HepG2 (cell line): ENCODE data around the gene ZFP37. TPM values are rescaled to one million over a fixed set of nuclear protein-coding genes. Genes with fewer than 3 reads are reported as not detected.

Experiments used
- ATAC-seq: fragments of 200-7000 bp; cut with Tn5 transposase; 3 replicates; pipeline ENCODE4 v1.9.1; 2020; ENCODE audit warnings: mild to moderate bottlenecking, moderate library complexity
- BruUV-seq: library from RNA; stranded (reverse); fragments of 400-500 nt; replicated peaks from 2 replicates; lab custom pipeline; 2021; lab: Mats Ljungman, UMichigan
- CTCF ChIA-PET: fragments of 300-600 bp; formaldehyde crosslinking; extraction: SDS; loops from one replicate; lab custom pipeline; 2021; ENCODE audit warnings: low total read pairs, inconsistent platforms, low intra/inter-chr PET ratio; lab: Yijun Ruan, JAX
- POLR2A ChIA-PET: fragments of 350-600 bp; sonication (Branson Sonifier 250); formaldehyde crosslinking; loops from one replicate; lab custom pipeline; 2020; ENCODE audit warnings: antibody characterized with exemption, inconsistent platforms; lab: Yijun Ruan, JAX
- DNase-seq: peaks from one replicate; pipeline ENCODE4 v3.0.0-alpha.2; 2015; ENCODE audit warnings: low spot score
- FAIRE-seq: peaks from 3 replicates; lab custom pipeline; 2011; peaks lifted over from hg19 to GRCh38; lab: Jason Lieb, UNC
- H2AFZ ChIP-seq: one replicate; pipeline ENCODE4 v1.6.1; 2011; ENCODE audit warnings: low read length, inconsistent platforms
- H3K27ac ChIP-seq: fragments of 300-600 bp; 3 replicates; pipeline ENCODE4 v1.8.0; 2011; ENCODE audit warnings: mixed run types, mild to moderate bottlenecking, mixed read lengths, low read length, inconsistent platforms; ENCODE audit not compliant: insufficient read depth; ENCODE audit errors: extremely low read length
- H3K27me3 ChIP-seq, 2 experiments: fragments of 200-600 bp in 1 of 2; 2 replicates in 1 of 2; 3 replicates in 1 of 2; pipeline versions ENCODE4 v1.6.0 to v1.8.0; 2011; ENCODE audit warnings: low read length in 2 of 2, mild to moderate bottlenecking in 2 of 2, moderate library complexity in 2 of 2, inconsistent platforms in 1 of 2; ENCODE audit not compliant: insufficient read depth in 2 of 2, control insufficient read depth in 1 of 2
- H3K36me3 ChIP-seq, 2 experiments: fragments of 200-600 bp in 1 of 2; replicated peaks in 1 of 2; 2 replicates in 1 of 2; 3 replicates in 1 of 2; pipeline versions ENCODE4 v1.5.1 to v1.8.0; 2011; ENCODE audit warnings: low read length in 2 of 2, inconsistent platforms in 1 of 2; ENCODE audit not compliant: insufficient read depth in 2 of 2, control insufficient read depth in 1 of 2
- H3K4me1 ChIP-seq: 2 replicates; pipeline ENCODE4 v1.5.1; 2012; ENCODE audit warnings: low read length, inconsistent platforms; ENCODE audit not compliant: insufficient read depth
- H3K4me2 ChIP-seq: 2 replicates; pipeline ENCODE4 v1.6.0; 2011; ENCODE audit warnings: low read depth, low read length, inconsistent platforms
- H3K4me3 ChIP-seq, 3 experiments: fragments of 200-600 bp in 1 of 3; sonication (generic), shearing (Covaris generic) in 1 of 3; replicated peaks in 1 of 3; 2 replicates each; pipeline ENCODE4 v1.5.1; 2011 to 2016; ENCODE audit warnings: low read length in 3 of 3, inconsistent platforms in 2 of 3, low read depth in 2 of 3, mild to moderate bottlenecking in 2 of 3, control low read depth in 1 of 3, mixed read lengths in 1 of 3; ENCODE audit not compliant: insufficient read depth in 1 of 3
- H3K79me2 ChIP-seq: one replicate; pipeline ENCODE4 v1.6.1; 2011; ENCODE audit warnings: low read length, inconsistent platforms; ENCODE audit not compliant: insufficient read depth
- H3K9ac ChIP-seq: 2 replicates; pipeline ENCODE4 v1.6.0; 2011; ENCODE audit warnings: mild to moderate bottlenecking, low read depth, low read length, inconsistent platforms; ENCODE audit not compliant: insufficient read depth
- H3K9me3 ChIP-seq: 2 replicates; pipeline ENCODE4 v1.5.1; 2012; ENCODE audit warnings: mild to moderate bottlenecking, low read length
- H4K20me1 ChIP-seq: 2 replicates; pipeline ENCODE4 v1.6.0; 2011; ENCODE audit warnings: inconsistent platforms, mild to moderate bottlenecking, low read length, moderate library complexity; ENCODE audit not compliant: insufficient read depth
- AGO1 ChIP-seq: fragments of 200-400 bp; formaldehyde crosslinking; IDR thresholded peaks from 2 replicates; pipeline ENCODE4 v1.6.1; 2017; ENCODE audit warnings: mild to moderate bottlenecking, low read depth, low read length, moderate library complexity; ENCODE audit not compliant: poor library complexity, severe bottlenecking
- CEBPG ChIP-seq: IDR thresholded peaks from 2 replicates; pipeline ENCODE4 v1.6.1; 2016
- HNF4A ChIP-seq: sonication (generic); formaldehyde crosslinking; IDR thresholded peaks from 2 replicates; pipeline ENCODE4 v1.4.0; 2020; ENCODE audit warnings: missing genetic modification reagents
- HNF4G ChIP-seq, 2 experiments: sonication (generic) in 1 of 2; formaldehyde crosslinking in 1 of 2; IDR thresholded peaks; 2 replicates each; pipeline versions ENCODE4 v1.4.0 to v1.6.1; 2011 to 2020; ENCODE audit warnings: borderline replicate concordance in 2 of 2, low read depth in 2 of 2, mild to moderate bottlenecking in 2 of 2, low read length in 1 of 2, missing genetic modification reagents in 1 of 2, moderate library complexity in 1 of 2
- RARG ChIP-seq: sonication (generic); formaldehyde crosslinking; IDR thresholded peaks from 2 replicates; pipeline ENCODE4 v1.4.0; 2020; ENCODE audit warnings: low read depth, mild to moderate bottlenecking, missing genetic modification reagents
- ZNF12 ChIP-seq: sonication (generic); formaldehyde crosslinking; IDR thresholded peaks from 2 replicates; pipeline ENCODE4 v1.5.0; 2020; ENCODE audit warnings: missing genetic modification reagents
- ZNF615 ChIP-seq: sonication (generic); formaldehyde crosslinking; IDR thresholded peaks from 2 replicates; pipeline ENCODE4 v1.5.0; 2020; ENCODE audit warnings: mild to moderate bottlenecking, missing genetic modification reagents, borderline replicate concordance
- ZNF644 ChIP-seq: IDR thresholded peaks from 2 replicates; pipeline ENCODE4 v1.6.1; 2016; ENCODE audit warnings: low read depth
- WGBS: methylation state at CpG from one replicate; pipeline ENCODE4 v1.1.6; 2017; ENCODE audit warnings: low lambda C conversion rate; 5-methylcytosine and 5-hydroxymethylcytosine counted together
- in situ Hi-C: cut with HindIII; loops from 2 replicates; pipeline ENCODE4 v1.10.0; 2017; ENCODE audit warnings: low pct_unique_long_range_greater_than_20kb; ENCODE audit not compliant: extremely low pct_ligation_motif_present
- intact Hi-C: fragments of 100-400 bp; cut with micrococcal nuclease; formaldehyde crosslinking; loops from one replicate; pipeline ENCODE4 v1.10.0; 2022; ENCODE audit not compliant: unreplicated experiment
- polyA plus RNA-seq, 8 experiments: library from polyadenylated mRNA; depleted of rRNA in 3 of 8; stranded (reverse) in 7 of 8; unstranded in 1 of 8; fragments of >200 nt; fragmentation: Illumina TruSeq in 4 of 8; extraction: Trizol in 4 of 8; gene quantifications; 2 replicates each; pipeline versions ENCODE4 v1.2.1 to v1.2.3, GENCODE V29; 2011 to 2016; ENCODE audit warnings: low read depth in 4 of 8, missing spikeins in 1 of 8, mixed read lengths in 1 of 8; ENCODE audit not compliant: insufficient read depth in 1 of 8
- total RNA-seq, 5 experiments: library from RNA; depleted of rRNA; stranded (reverse); fragments of >200 nt; fragmentation: Illumina TruSeq; extraction: Trizol; gene quantifications; 2 replicates each; pipeline ENCODE4 v1.2.3, GENCODE V29; 2016; ENCODE audit warnings: low read depth in 1 of 5
- TF ChIP-seq, protein P1 (sequence below): sonication (generic); formaldehyde crosslinking; IDR thresholded peaks from 2 replicates; pipeline ENCODE4 v1.4.0; 2020; ENCODE audit warnings: missing genetic modification reagents
- TF ChIP-seq, protein P2 (sequence below), 2 experiments: fragments of 450-650 bp in 1 of 2; sonication (generic) in 1 of 2; formaldehyde crosslinking; IDR thresholded peaks; 2 replicates each; pipeline versions ENCODE4 v1.5.0 to v1.8.0; 2020 to 2022; ENCODE audit warnings: mild to moderate bottlenecking in 1 of 2, missing genetic modification reagents in 1 of 2

Gene ZFP37
- total and polyA plus RNA-seq, 2 of the 13 experiments (the other 11 are each of a cell fraction or from before 2014, with no cell fraction given), result 1.1 to 3.7 TPM

DNA sequence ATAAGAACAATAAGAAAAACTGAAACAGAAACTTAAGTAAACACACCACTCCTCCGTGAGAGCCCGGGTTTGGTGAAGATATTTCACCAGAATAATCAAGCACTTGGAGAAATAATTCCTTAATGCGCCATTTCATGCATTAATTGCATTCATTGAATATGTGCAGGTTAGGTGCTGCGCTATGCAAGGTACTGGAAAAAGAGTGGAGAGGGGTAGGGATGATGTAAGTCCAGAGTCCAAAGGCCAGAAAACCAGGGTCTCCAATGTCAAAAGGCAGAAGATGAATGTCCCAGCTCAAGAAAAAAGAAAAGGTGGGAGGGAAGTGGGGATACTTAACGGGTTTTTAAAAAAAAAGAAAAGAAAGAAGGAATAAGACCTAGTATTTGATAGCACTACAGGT is 669 bp upstream of the ZFP37 start:
- peak overlapping the region; percentile 82 for H3K4me2 ChIP-seq
- intact Hi-C loops (no loop called here), in situ Hi-C loops (no loop called here)
- FAIRE-seq (no peak), DNase-seq (peak; percentile 11), ATAC-seq (peak; percentile 9; the same call in 1 of the 3 replicates)
- peak overlapping the region; percentile 87 for H2AFZ ChIP-seq
- peak overlapping the region; percentile 55 for H3K27ac ChIP-seq
- TF ChIP-seq HNF4A (CRISPR knock-in tag) (peak; percentile 80), CEBPG (CRISPR knock-in tag) (peak; percentile 36; the same call in 1 of the 2 replicates), ZNF615 (no peak), ZNF644 (peak; percentile 76; the same call in 1 of the 2 replicates), HNF4G (IDR thresholded peaks at IDR 0.05; ENCODE audit: borderline replicate concordance, low read depth, low read length) (peak; percentile 63), HNF4G (CRISPR knock-in tag; IDR thresholded peaks at IDR 0.05; ENCODE audit: borderline replicate concordance, low read depth) (no peak; the same call in 1 of the 2 replicates), ZNF12 (CRISPR knock-in tag) (0 out of 2 replicates have a peak, but pooled peaks have one; percentile 19), AGO1 (no peak), RARG (0 out of 2 replicates have a peak, but pooled peaks have one; percentile 9)
- TF ChIP-seq, protein P1, sequence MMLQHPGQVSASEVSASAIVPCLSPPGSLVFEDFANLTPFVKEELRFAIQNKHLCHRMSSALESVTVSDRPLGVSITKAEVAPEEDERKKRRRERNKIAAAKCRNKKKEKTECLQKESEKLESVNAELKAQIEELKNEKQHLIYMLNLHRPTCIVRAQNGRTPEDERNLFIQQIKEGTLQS (CRISPR knock-in tag), result 0 out of 2 replicates have a peak, but pooled peaks have one; percentile 12
- TF ChIP-seq, protein P2, sequence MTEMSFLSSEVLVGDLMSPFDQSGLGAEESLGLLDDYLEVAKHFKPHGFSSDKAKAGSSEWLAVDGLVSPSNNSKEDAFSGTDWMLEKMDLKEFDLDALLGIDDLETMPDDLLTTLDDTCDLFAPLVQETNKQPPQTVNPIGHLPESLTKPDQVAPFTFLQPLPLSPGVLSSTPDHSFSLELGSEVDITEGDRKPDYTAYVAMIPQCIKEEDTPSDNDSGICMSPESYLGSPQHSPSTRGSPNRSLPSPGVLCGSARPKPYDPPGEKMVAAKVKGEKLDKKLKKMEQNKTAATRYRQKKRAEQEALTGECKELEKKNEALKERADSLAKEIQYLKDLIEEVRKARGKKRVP (CRISPR knock-in tag; IDR thresholded peaks at IDR 0.05), result peak in 1 of 2 experiments; percentile 64; a peak in 2 of 4 replicates
- H4K20me1 ChIP-seq, result no peaks in the 10 kb centered on the region
- WGBS, result 9% methylated on average over 5 of the region's 5 CpGs
- H3K9ac ChIP-seq, result peak overlapping the region; percentile 72
- ChIA-PET POLR2A (interaction anchor here (1.0 to 1.5 kb wide), 2 partner anchors 46 to 164 kb away, joined by 4 to 8 read pairs; partner anchors contain the start of genes FKBP15, SLC31A1 and ZNF883), CTCF (no interaction called here)
- H3K9me3 ChIP-seq, result peaks cover 42% of the 10 kb centered on the region
- no peaks in the 10 kb centered on the region for H3K36me3 ChIP-seq
- peaks cover 12% of the 10 kb centered on the region for H3K4me1 ChIP-seq
- peak overlapping the region; percentile 84 to 92 (median 84) for H3K4me3 ChIP-seq
- H3K79me2 ChIP-seq, result peaks cover 9% of the 10 kb centered on the region
- BruUV-seq, result TSS peak; percentile 99
- H3K27me3 ChIP-seq, result no peaks in the 10 kb centered on the region; a peak in 1 of 5 replicates
